IPS-18a (cell line): ENCODE results near the gene MTMR4.

Experiments
- H3K27ac ChIP-seq: one replicate; pipeline ENCODE4 v1.5.1; 2013; ENCODE audit warnings: low read length
- H3K27me3 ChIP-seq: one replicate; pipeline ENCODE4 v1.6.1; 2013; ENCODE audit warnings: mild to moderate bottlenecking, low read length; ENCODE audit not compliant: control insufficient read depth, insufficient read depth
- H3K36me3 ChIP-seq: one replicate; pipeline ENCODE4 v1.6.1; 2013; ENCODE audit warnings: low read depth, low read length; ENCODE audit not compliant: control insufficient read depth
- H3K4me1 ChIP-seq: one replicate; pipeline ENCODE4 v1.6.1; 2013; ENCODE audit warnings: low read depth, low read length; ENCODE audit not compliant: control insufficient read depth
- H3K4me3 ChIP-seq: one replicate; pipeline ENCODE4 v1.5.1; 2013; ENCODE audit warnings: low read length
- H3K9ac ChIP-seq: one replicate; pipeline ENCODE4 v1.6.1; 2013; ENCODE audit warnings: mild to moderate bottlenecking, low read length, moderate library complexity
- H3K9me3 ChIP-seq: one replicate; pipeline ENCODE4 v1.6.1; 2013; ENCODE audit warnings: low read depth, low read length; ENCODE audit not compliant: control insufficient read depth

Gene MTMR4

DNA sequence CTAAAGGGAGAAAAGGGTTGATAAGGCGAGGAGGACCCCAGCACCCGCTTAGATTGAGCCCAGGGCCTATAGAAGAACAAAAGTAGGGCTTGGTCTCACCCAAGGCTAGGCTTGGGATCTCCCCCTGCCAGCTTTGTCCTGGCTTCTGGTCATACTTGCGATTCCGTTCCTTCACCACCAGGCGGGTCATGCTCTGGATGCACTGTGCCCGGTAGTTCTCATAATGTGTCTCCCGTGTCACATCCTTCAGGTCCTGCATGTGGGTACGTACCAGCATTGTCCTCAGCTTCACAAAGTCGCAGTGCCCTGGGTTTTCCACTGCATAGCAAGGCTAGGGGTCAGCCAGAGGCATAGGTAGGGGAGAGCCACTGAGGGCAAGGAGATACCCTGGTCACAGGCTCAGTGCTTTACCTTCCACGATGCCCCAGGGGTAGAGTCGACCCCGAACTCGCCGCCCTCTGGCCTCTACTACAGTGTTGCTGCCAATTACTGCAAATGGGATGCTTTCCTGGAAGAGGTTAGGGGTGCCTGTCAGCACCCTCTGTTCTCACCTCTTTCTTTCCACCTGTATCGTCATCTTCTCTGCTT, 6.5 kb upstream of the MTMR4 start:
- H3K9ac ChIP-seq, result no peak overlapping the region
- no peak overlapping the region for H3K27ac ChIP-seq
- H3K9me3 ChIP-seq, result no peaks in the 10 kb centered on the region
- H3K36me3 ChIP-seq, result no peaks in the 10 kb centered on the region
- H3K4me3 ChIP-seq, result no peak overlapping the region
- no peaks in the 10 kb centered on the region for H3K27me3 ChIP-seq
- peaks cover 11% of the 10 kb centered on the region for H3K4me1 ChIP-seq

- Histone ChIP-seq H3K9me3 (no peaks in the 10 kb centered on the region), H3K4me3 (peak overlapping the region; percentile 97), H3K9ac (peak overlapping the region; percentile 69), H3K27ac (peak overlapping the region; percentile 76), H3K27me3 (no peaks in the 10 kb centered on the region), H3K36me3 (no peaks in the 10 kb centered on the region), H3K4me1 (peaks cover 17% of the 10 kb centered on the region)
Measured at GRCh38 chr17:58517928-58518609, 3.6 kb upstream of the MTMR4 start.

DNA sequence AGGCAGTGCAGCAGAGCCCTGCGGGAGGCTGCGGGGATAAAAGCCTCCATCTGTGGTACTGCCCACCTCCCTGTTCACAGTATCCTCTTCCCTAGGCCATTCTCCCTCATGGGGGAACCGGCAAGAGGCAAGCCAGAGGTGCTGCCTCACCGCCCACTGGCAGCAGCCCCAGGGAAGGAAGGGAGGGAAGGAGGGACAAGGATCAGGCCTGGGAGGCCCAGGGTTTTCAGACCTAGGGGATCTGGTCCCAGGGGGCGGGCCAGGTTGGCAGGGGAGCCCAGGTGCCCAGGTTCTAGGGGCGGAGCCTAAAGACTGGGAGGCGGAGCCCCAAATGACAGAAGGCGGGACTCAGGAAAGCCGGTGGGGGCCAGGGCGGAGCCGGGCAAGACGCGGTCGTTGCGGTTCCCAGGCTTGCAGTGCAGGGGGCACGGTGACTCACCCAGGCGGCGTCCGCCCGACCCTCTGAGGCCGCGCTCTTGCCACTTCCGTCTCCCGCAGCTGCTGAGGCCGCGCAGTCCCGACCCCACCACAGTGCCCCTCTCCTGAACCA, 3.0 kb upstream of the MTMR4 start:
- H3K9ac ChIP-seq, result peak overlapping the region; percentile 45
- peak overlapping the region; percentile 33 for H3K27ac ChIP-seq
- peaks cover 19% of the 10 kb centered on the region for H3K4me1 ChIP-seq
- H3K27me3 ChIP-seq, result no peaks in the 10 kb centered on the region
- H3K4me3 ChIP-seq, result peak overlapping the region; percentile 85
- no peaks in the 10 kb centered on the region for H3K36me3 ChIP-seq
- H3K9me3 ChIP-seq, result no peaks in the 10 kb centered on the region

DNA sequence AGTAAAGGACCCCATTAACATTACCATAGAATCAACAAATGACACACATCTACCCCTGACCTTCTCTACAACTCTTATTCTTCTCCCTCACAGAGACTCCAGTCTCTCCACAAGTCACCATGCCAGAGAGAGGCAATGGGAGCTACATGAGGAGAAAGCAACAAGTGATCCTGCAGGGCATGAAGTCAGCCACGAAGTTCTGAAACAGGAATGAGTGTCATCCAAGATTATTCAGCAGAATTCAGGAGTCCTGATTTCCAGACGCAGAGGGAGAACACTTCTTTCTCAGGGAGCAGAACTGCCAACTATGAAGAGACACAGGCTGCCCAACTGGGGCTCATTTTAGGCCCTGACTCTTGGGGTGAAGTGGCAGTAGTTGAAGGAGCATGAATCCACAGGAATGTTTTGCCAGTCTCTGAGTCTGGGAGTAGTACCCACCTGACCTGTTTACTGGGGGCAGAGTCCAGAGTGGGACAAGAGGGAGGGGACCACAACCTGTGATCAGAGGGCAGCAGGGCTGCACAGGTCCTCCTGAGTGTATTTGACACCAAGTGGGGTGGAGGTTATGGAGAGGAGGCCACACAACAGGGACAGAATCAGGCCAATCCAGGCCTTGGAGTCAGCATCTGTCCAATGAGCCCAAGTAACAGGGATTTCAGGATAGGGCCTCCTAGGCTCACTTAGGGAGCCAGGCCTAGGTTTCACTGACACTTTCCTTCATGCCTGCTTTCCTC, 2.4 kb upstream of the MTMR4 start:
- H3K4me1 ChIP-seq, result peaks cover 19% of the 10 kb centered on the region
- H3K9me3 ChIP-seq, result no peaks in the 10 kb centered on the region
- peak overlapping the region; percentile 45 for H3K9ac ChIP-seq
- peak overlapping the region; percentile 85 for H3K4me3 ChIP-seq
- peaks cover 1% of the 10 kb centered on the region for H3K36me3 ChIP-seq
- H3K27ac ChIP-seq, result peak overlapping the region; percentile 33
- no peaks in the 10 kb centered on the region for H3K27me3 ChIP-seq

- peaks cover 19% of the 10 kb centered on the region for H3K4me1 ChIP-seq
- peak overlapping the region; percentile 56 for H3K4me3 ChIP-seq
Measured at GRCh38 chr17:58515286-58515685, 848 bp upstream of the MTMR4 start.

DNA sequence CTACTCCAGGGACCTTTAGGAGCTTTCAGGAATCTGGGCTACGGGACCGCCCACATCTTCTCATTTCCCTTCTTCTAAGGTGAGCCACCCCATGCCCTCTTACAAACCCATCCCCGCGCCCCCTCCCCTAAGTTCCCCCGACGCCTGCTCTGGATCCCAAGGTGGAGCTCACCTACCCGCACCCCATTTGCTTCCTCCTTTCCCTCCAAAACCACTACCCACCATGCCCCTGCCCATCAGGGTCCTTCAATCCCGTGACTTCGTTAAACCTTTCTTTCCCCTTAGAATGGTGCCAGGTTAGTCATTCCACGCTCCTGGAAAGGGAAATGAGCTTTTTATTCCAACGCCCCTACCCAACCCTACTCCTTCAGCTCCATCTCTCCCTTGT, 326 bp upstream of the MTMR4 start:
- Histone ChIP-seq H3K4me1 (peaks cover 19% of the 10 kb centered on the region), H3K4me3 (peak overlapping the region; percentile 56), H3K36me3 (peaks cover 22% of the 10 kb centered on the region), H3K9me3 (no peaks in the 10 kb centered on the region), H3K9ac (peak overlapping the region; percentile 41), H3K27me3 (no peaks in the 10 kb centered on the region), H3K27ac (peak overlapping the region; percentile 2)

More at GRCh38 chr17:58515286-58515685, 848 bp upstream of the MTMR4 start:
- H3K9ac ChIP-seq, result peak overlapping the region; percentile 41
- H3K27me3 ChIP-seq, result no peaks in the 10 kb centered on the region
- H3K9me3 ChIP-seq, result no peaks in the 10 kb centered on the region
- H3K27ac ChIP-seq, result no peak overlapping the region
- peaks cover 16% of the 10 kb centered on the region for H3K36me3 ChIP-seq

DNA sequence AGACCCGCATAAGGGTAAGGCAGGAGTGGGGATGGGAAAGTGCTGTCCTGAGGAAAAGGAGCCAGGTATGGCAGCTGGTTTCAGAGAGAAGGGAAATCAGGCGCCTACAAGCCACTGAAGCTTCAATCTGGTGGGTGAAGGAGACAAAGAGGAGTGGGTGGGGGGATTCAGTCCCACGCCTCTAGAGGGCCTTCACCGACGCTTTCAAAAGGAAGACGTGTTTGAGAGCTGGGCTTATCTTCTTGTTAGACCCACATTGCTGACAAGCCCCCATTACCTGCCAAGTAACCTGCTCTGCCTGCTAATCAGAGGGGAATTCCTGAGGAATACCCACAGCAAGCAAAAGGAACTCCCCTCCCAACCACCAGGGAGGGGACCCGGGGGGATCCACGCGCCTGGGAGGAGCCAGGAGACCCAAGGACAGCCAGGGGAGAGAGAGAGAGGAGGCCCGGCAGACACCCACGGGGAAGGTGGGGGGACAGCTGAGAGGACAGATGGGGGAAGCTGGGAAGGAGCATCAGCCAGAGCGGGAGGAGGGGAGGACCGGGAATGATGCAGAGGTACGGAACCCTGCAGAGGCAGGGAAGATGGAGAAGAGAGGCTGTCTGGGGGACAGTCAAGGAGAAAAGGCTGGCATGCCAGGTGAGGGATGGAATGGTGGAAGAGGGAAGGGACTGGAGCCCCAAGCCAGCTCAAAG, 1.0 kb downstream of the MTMR4 start:
- H3K27ac ChIP-seq, result no peak overlapping the region
- peaks cover 33% of the 10 kb centered on the region for H3K36me3 ChIP-seq

DNA sequence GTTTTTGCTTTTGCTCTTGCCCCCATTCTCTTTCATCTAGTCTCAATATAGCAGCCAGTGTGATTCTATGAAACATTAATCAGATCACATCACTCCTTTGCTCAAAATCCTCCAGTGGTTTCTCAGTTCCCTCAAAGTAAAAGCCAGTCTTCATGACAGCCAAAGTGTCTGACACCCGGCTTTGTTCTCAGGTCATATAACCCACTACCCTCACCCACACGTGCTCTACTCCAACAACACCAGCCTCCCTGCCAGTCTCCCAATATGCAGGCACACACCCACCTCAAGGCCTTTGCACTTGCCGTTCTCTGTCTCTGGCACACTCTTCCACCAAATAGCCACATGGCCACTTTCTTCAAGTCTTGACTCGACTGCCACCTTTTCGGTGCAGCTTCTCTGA, 4.4 kb downstream of the MTMR4 start:
- H3K9me3 ChIP-seq, result no peaks in the 10 kb centered on the region
- peaks cover 6% of the 10 kb centered on the region for H3K4me1 ChIP-seq
- H3K27me3 ChIP-seq, result no peaks in the 10 kb centered on the region
- H3K27ac ChIP-seq, result no peak overlapping the region
- peaks cover 64% of the 10 kb centered on the region for H3K36me3 ChIP-seq
- no peak overlapping the region for H3K4me3 ChIP-seq
- no peak overlapping the region for H3K9ac ChIP-seq

More for the DNA sequence above, 1.0 kb downstream of the MTMR4 start:
- Histone ChIP-seq H3K9ac (peak overlapping the region; percentile 76), H3K27me3 (no peaks in the 10 kb centered on the region), H3K4me1 (peaks cover 15% of the 10 kb centered on the region), H3K9me3 (no peaks in the 10 kb centered on the region), H3K4me3 (peak overlapping the region; percentile 70)

DNA sequence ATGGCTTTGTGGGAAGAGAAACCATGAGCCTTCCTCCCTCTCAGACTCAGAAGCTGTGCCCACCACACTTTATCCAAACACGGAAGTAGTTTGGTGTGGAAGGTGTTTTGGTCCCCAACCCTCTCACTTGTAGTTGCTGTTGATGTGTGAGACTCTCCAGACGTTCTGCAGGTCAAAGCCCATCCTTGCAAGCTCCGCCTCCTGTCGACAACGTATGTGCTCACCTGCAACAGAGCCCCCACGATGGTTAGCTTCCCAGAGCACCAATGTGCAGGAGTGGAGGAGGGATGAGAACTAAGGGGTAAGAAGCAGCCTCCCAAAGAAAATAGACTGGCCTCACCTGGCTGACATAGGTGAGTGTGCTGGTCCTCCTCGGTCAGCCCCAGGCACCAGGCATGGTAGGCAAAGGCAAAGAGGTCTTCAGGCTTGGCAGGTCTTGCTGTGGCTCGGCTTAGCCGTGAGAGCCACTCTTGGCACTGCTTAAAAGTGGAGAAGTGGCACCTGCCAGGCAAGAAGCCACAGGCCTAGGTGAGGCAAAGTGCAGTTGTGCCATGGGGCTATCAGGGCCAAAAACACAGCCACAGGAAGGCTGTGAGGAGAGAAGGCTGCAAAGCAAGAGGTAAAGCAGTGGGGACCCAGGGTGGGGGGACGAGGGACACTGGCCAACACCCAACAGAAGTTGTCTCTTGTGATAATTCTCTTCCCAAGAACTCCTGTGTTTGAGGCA, 5.9 kb downstream of the MTMR4 start:
- Histone ChIP-seq H3K4me1 (peaks cover 3% of the 10 kb centered on the region), H3K9me3 (no peaks in the 10 kb centered on the region), H3K27ac (no peak overlapping the region), H3K36me3 (peaks cover 80% of the 10 kb centered on the region), H3K9ac (no peak overlapping the region), H3K4me3 (no peak overlapping the region), H3K27me3 (no peaks in the 10 kb centered on the region)

GRCh38 chr17:58507123-58507634, 7.3 kb downstream of the MTMR4 start:
- Histone ChIP-seq H3K27ac (no peak overlapping the region), H3K36me3 (peaks cover 92% of the 10 kb centered on the region)

More at GRCh38 chr17:58507123-58507634, 7.3 kb downstream of the MTMR4 start:
- H3K4me3 ChIP-seq, result no peak overlapping the region
- no peaks in the 10 kb centered on the region for H3K4me1 ChIP-seq
- H3K9me3 ChIP-seq, result no peaks in the 10 kb centered on the region
- no peaks in the 10 kb centered on the region for H3K27me3 ChIP-seq
- H3K9ac ChIP-seq, result no peak overlapping the region
